PC-9 (cell line): Measurements from ENCODE around the gene CAST.

Source experiments
- CTCF ChIP-seq: fragments of 200-600 bp; sonication (generic); conservative IDR thresholded peaks from 2 replicates; pipeline ENCODE4 v1.6.1; 2017; ENCODE audit warnings: mixed run types, antibody characterized with exemption, mild to moderate bottlenecking, moderate library complexity
- EZH2 ChIP-seq: fragments of 200-600 bp; sonication (generic); IDR thresholded peaks from 2 replicates; pipeline ENCODE4 v1.8.0; 2017; ENCODE audit warnings: antibody characterized with exemption, low read depth

GRCh38 chr5:96683392-96683791 is 21.2 kb downstream of the CAST start:
- TF ChIP-seq EZH2 = no peak
- no peak for TF ChIP-seq CTCF
